ENCODE results near the gene CSMD2.

CSMD2 gene

GRCh38 chr1:33997127-33998036 is 167.6 kb downstream of the CSMD2 start:
- DNase-seq: no peak
- no peak for TF ChIP-seq CTCF (IDR thresholded peaks at IDR 0.05; ENCODE audit: low read depth, low read length)

GRCh38 chr1:33996281-33996680 is 168.7 kb downstream of the CSMD2 start:
- no peak for TF ChIP-seq CTCF (IDR thresholded peaks at IDR 0.05; ENCODE audit: low read depth, low read length)
- DNase-seq: no peak
- Histone ChIP-seq H3K36me3 (no peaks in the 10 kb centered on the region), H3K9me3 (ENCODE audit: severe bottlenecking) (no peaks in the 10 kb centered on the region), H3K27me3 (ENCODE audit: insufficient read depth, low read depth, severe bottlenecking) (peaks cover 59% of the 10 kb centered on the region), H3K4me3 (ENCODE audit: low read depth, low read length) (no peak overlapping the region), H3K27ac (no peak overlapping the region)

More at GRCh38 chr1:33997127-33998036, 167.6 kb downstream of the CSMD2 start:
- Histone ChIP-seq H3K4me3 (ENCODE audit: low read depth, low read length) (no peak overlapping the region), H3K27me3 (ENCODE audit: insufficient read depth, low read depth, severe bottlenecking) (peaks cover 60% of the 10 kb centered on the region), H3K36me3 (no peaks in the 10 kb centered on the region), H3K9me3 (ENCODE audit: severe bottlenecking) (no peaks in the 10 kb centered on the region), H3K27ac (no peak overlapping the region)

GRCh38 chr1:33993301-33993700 is 171.7 kb downstream of the CSMD2 start:
- no peak for DNase-seq
- no peak for TF ChIP-seq CTCF (IDR thresholded peaks at IDR 0.05; ENCODE audit: low read depth, low read length)
- Histone ChIP-seq H3K4me3 (ENCODE audit: low read depth, low read length) (no peak overlapping the region), H3K9me3 (ENCODE audit: severe bottlenecking) (no peaks in the 10 kb centered on the region), H3K36me3 (no peaks in the 10 kb centered on the region), H3K27ac (no peak overlapping the region), H3K27me3 (ENCODE audit: insufficient read depth, low read depth, severe bottlenecking) (peaks cover 55% of the 10 kb centered on the region)

GRCh38 chr1:33990281-33990680 is 174.7 kb downstream of the CSMD2 start:
- no peak for DNase-seq
- H3K27me3 ChIP-seq (ENCODE audit: insufficient read depth, low read depth, severe bottlenecking): peaks cover 52% of the 10 kb centered on the region
- H3K36me3 ChIP-seq: no peaks in the 10 kb centered on the region
- TF ChIP-seq CTCF (IDR thresholded peaks at IDR 0.05; ENCODE audit: low read depth, low read length): no peak
- H3K4me3 ChIP-seq (ENCODE audit: low read depth, low read length): no peak overlapping the region
- no peak overlapping the region for H3K27ac ChIP-seq
- H3K9me3 ChIP-seq (ENCODE audit: severe bottlenecking): no peaks in the 10 kb centered on the region

DNA sequence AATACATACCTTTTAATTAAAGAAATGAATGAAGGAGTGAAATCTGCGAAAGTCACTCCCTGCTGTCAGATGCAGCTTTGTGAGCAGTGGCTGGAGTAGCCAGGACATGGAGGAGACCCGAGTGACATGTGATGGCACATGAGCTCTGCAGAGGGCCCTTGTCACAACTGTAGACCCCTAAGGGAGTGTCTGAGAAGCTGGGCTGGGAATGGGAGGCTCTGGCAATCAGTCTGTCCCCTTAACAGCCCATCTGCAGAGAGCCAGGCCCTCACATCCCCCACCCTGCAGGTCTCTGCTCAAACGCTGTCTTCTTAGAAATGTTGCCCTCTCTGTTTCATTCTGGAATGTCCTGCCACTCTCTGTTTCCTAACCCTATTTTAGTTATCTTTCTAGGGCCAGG is 176.9 kb downstream of the CSMD2 start:
- no peak overlapping the region for H3K27ac ChIP-seq
- no peak for TF ChIP-seq CTCF (IDR thresholded peaks at IDR 0.05; ENCODE audit: low read depth, low read length)
- no peaks in the 10 kb centered on the region for H3K9me3 ChIP-seq (ENCODE audit: severe bottlenecking)
- no peak for DNase-seq
- H3K4me3 ChIP-seq (ENCODE audit: low read depth, low read length): no peak overlapping the region
- H3K36me3 ChIP-seq: no peaks in the 10 kb centered on the region
- peaks cover 53% of the 10 kb centered on the region for H3K27me3 ChIP-seq (ENCODE audit: insufficient read depth, low read depth, severe bottlenecking)

All from WERI-Rb-1 (cell line).